Activated naive CD4-positive, alpha-beta T cell treated with anti-CD3 and anti-CD28 coated beads for 36 hours (primary cell): ENCODE results near the gene FUT8. TPM values are rescaled to one million over a fixed set of nuclear protein-coding genes. Genes with fewer than 3 reads are reported as not detected.

Experiments
- CTCF ChIA-PET: fragments of 350-600 bp; sonication (Branson Sonifier 250); formaldehyde crosslinking; loops from one replicate; lab custom pipeline; 2021; ENCODE audit warnings: antibody characterized with exemption; lab: Charles Lee
- DNase-seq: peaks from one replicate; pipeline ENCODE4 v3.0.0-alpha.2; 2020
- H3K27ac Mint-ChIP-seq: one replicate; pipeline ENCODE4 v1.8.0; 2021; ENCODE audit warnings: mild to moderate bottlenecking, mixed read lengths
- H3K27me3 Mint-ChIP-seq: one replicate; pipeline ENCODE4 v1.8.0; 2021; ENCODE audit warnings: low read depth, mixed read lengths
- H3K36me3 Mint-ChIP-seq: one replicate; pipeline ENCODE4 v1.8.0; 2021; ENCODE audit warnings: low read depth, mixed read lengths
- H3K4me1 Mint-ChIP-seq: one replicate; pipeline ENCODE4 v1.8.0; 2021; ENCODE audit warnings: low read depth, mixed read lengths
- H3K4me3 Mint-ChIP-seq: one replicate; pipeline ENCODE4 v1.8.0; 2021; ENCODE audit warnings: mild to moderate bottlenecking, moderate library complexity, mixed read lengths
- H3K9me3 Mint-ChIP-seq: one replicate; pipeline ENCODE4 v1.8.0; 2021; ENCODE audit warnings: mixed read lengths
- intact Hi-C: fragments of 100-400 bp; cut with micrococcal nuclease; formaldehyde crosslinking; loops from one replicate; pipeline ENCODE4 v1.15.1; 2023
- total RNA-seq, 2 experiments: library from RNA; stranded (reverse); gene quantifications; one replicate each; pipeline ENCODE4 v1.2.3, GENCODE V29; 2021

Gene FUT8
- total RNA-seq, 2 experiments from 2014 or later = 34.6 to 38.7 TPM

GRCh38 chr14:65745396-65746190 is 333.1 kb downstream of the FUT8 start:
- Mint-ChIP-seq H3K36me3 (peaks cover 18% of the 10 kb centered on the region), H3K27me3 (no peaks in the 10 kb centered on the region), H3K4me1 (no peaks in the 10 kb centered on the region), H3K27ac (no peak overlapping the region), H3K4me3 (no peak overlapping the region), H3K9me3 (no peaks in the 10 kb centered on the region)
- no peak for DNase-seq
- intact Hi-C loops = no loop called here
- CTCF ChIA-PET = interaction anchor here (0.6 to 1.9 kb wide), 2 partner anchors 14 to 79 kb away, joined by 3 to 5 read pairs; no protein-coding TSS in a partner anchor

GRCh38 chr14:65748796-65749195 is 336.3 kb downstream of the FUT8 start:
- H3K27ac Mint-ChIP-seq = no peak overlapping the region
- no peak for DNase-seq
- peaks cover 4% of the 10 kb centered on the region for H3K36me3 Mint-ChIP-seq
- no peaks in the 10 kb centered on the region for H3K27me3 Mint-ChIP-seq
- H3K4me1 Mint-ChIP-seq = no peaks in the 10 kb centered on the region
- no peaks in the 10 kb centered on the region for H3K9me3 Mint-ChIP-seq
- H3K4me3 Mint-ChIP-seq = no peak overlapping the region
- CTCF ChIA-PET = no interaction called here
- intact Hi-C loops = no loop called here

GRCh38 chr14:65749287-65749686 is 336.8 kb downstream of the FUT8 start:
- H3K9me3 Mint-ChIP-seq = no peaks in the 10 kb centered on the region
- no peak for DNase-seq
- intact Hi-C loops = no loop called here
- H3K4me1 Mint-ChIP-seq = no peaks in the 10 kb centered on the region
- H3K4me3 Mint-ChIP-seq = no peak overlapping the region
- no peaks in the 10 kb centered on the region for H3K27me3 Mint-ChIP-seq
- H3K27ac Mint-ChIP-seq = no peak overlapping the region
- peaks cover 4% of the 10 kb centered on the region for H3K36me3 Mint-ChIP-seq
- CTCF ChIA-PET = interaction anchor here (0.7 kb wide), 1 partner anchor 11 kb away, joined by 3 read pairs; no protein-coding TSS in a partner anchor

GRCh38 chr14:65750906-65751305 is 338.4 kb downstream of the FUT8 start:
- H3K4me3 Mint-ChIP-seq = no peak overlapping the region
- no peak overlapping the region for H3K27ac Mint-ChIP-seq
- H3K27me3 Mint-ChIP-seq = no peaks in the 10 kb centered on the region
- H3K36me3 Mint-ChIP-seq = peaks cover 4% of the 10 kb centered on the region
- no peaks in the 10 kb centered on the region for H3K4me1 Mint-ChIP-seq
- intact Hi-C loops = no loop called here
- CTCF ChIA-PET = no interaction called here
- H3K9me3 Mint-ChIP-seq = no peaks in the 10 kb centered on the region
- no peak for DNase-seq

GRCh38 chr14:65751510-65751909 is 339.0 kb downstream of the FUT8 start:
- CTCF ChIA-PET = interaction anchor here (0.9 kb wide), 1 partner anchor 336 kb away, joined by 3 read pairs; no protein-coding TSS in a partner anchor
- intact Hi-C loops = no loop called here
- peaks cover 4% of the 10 kb centered on the region for H3K36me3 Mint-ChIP-seq
- H3K27me3 Mint-ChIP-seq = no peaks in the 10 kb centered on the region
- H3K27ac Mint-ChIP-seq = no peak overlapping the region
- no peaks in the 10 kb centered on the region for H3K4me1 Mint-ChIP-seq
- H3K9me3 Mint-ChIP-seq = no peaks in the 10 kb centered on the region
- no peak for DNase-seq
- no peak overlapping the region for H3K4me3 Mint-ChIP-seq

- H3K27me3 Mint-ChIP-seq = no peaks in the 10 kb centered on the region
- CTCF ChIA-PET = no interaction called here
- no peak for DNase-seq
- no peak overlapping the region for H3K4me3 Mint-ChIP-seq
- intact Hi-C loops = no loop called here
- H3K27ac Mint-ChIP-seq = no peak overlapping the region
- H3K36me3 Mint-ChIP-seq = no peaks in the 10 kb centered on the region
- no peaks in the 10 kb centered on the region for H3K4me1 Mint-ChIP-seq
- no peaks in the 10 kb centered on the region for H3K9me3 Mint-ChIP-seq
These were observed 340.5 kb downstream of the FUT8 start for GRCh38 chr14:65753061-65753460.

GRCh38 chr14:65755331-65755730 is 342.8 kb downstream of the FUT8 start:
- CTCF ChIA-PET = no interaction called here
- H3K4me1 Mint-ChIP-seq = no peaks in the 10 kb centered on the region
- no peak overlapping the region for H3K27ac Mint-ChIP-seq
- H3K9me3 Mint-ChIP-seq = peaks cover 3% of the 10 kb centered on the region
- intact Hi-C loops = no loop called here
- H3K27me3 Mint-ChIP-seq = no peaks in the 10 kb centered on the region
- no peaks in the 10 kb centered on the region for H3K36me3 Mint-ChIP-seq
- no peak for DNase-seq
- no peak overlapping the region for H3K4me3 Mint-ChIP-seq

- H3K4me1 Mint-ChIP-seq = no peaks in the 10 kb centered on the region
- no peak overlapping the region for H3K4me3 Mint-ChIP-seq
- H3K27me3 Mint-ChIP-seq = no peaks in the 10 kb centered on the region
- CTCF ChIA-PET = interaction anchor here (0.9 kb wide), 1 partner anchor 67 kb away, joined by 4 read pairs; no protein-coding TSS in a partner anchor
- no peak for DNase-seq
- H3K27ac Mint-ChIP-seq = no peak overlapping the region
- H3K9me3 Mint-ChIP-seq = peaks cover 3% of the 10 kb centered on the region
- H3K36me3 Mint-ChIP-seq = no peaks in the 10 kb centered on the region
- intact Hi-C loops = no loop called here
These were observed 344.4 kb downstream of the FUT8 start for GRCh38 chr14:65756880-65757279.

GRCh38 chr14:65769151-65769550 is 356.6 kb downstream of the FUT8 start:
- no peaks in the 10 kb centered on the region for H3K9me3 Mint-ChIP-seq
- intact Hi-C loops = no loop called here
- DNase-seq = no peak
- H3K27me3 Mint-ChIP-seq = no peaks in the 10 kb centered on the region
- no peak overlapping the region for H3K27ac Mint-ChIP-seq
- CTCF ChIA-PET = no interaction called here
- no peaks in the 10 kb centered on the region for H3K4me1 Mint-ChIP-seq
- H3K4me3 Mint-ChIP-seq = no peak overlapping the region
- no peaks in the 10 kb centered on the region for H3K36me3 Mint-ChIP-seq

- Mint-ChIP-seq H3K27ac (no peak overlapping the region), H3K4me3 (no peak overlapping the region), H3K27me3 (no peaks in the 10 kb centered on the region), H3K9me3 (no peaks in the 10 kb centered on the region), H3K36me3 (no peaks in the 10 kb centered on the region), H3K4me1 (no peaks in the 10 kb centered on the region)
- intact Hi-C loops = no loop called here
- DNase-seq = no peak
- CTCF ChIA-PET = no interaction called here
These were observed 358.2 kb downstream of the FUT8 start for GRCh38 chr14:65770681-65771080.

GRCh38 chr14:65771271-65771670 is 358.7 kb downstream of the FUT8 start:
- CTCF ChIA-PET = no interaction called here
- H3K27ac Mint-ChIP-seq = no peak overlapping the region

GRCh38 chr14:65772466-65772865 is 359.9 kb downstream of the FUT8 start:
- no peaks in the 10 kb centered on the region for H3K9me3 Mint-ChIP-seq
- no peak overlapping the region for H3K4me3 Mint-ChIP-seq
- no peak for DNase-seq
- CTCF ChIA-PET = interaction anchor here (0.6 to 1.6 kb wide), 3 partner anchors 150 to 384 kb away, joined by 4 to 5 read pairs (median 4); no protein-coding TSS in a partner anchor
- no peaks in the 10 kb centered on the region for H3K4me1 Mint-ChIP-seq
- no peaks in the 10 kb centered on the region for H3K36me3 Mint-ChIP-seq
- no peaks in the 10 kb centered on the region for H3K27me3 Mint-ChIP-seq
- no peak overlapping the region for H3K27ac Mint-ChIP-seq
- intact Hi-C loops = no loop called here

More at GRCh38 chr14:65771271-65771670, 358.7 kb downstream of the FUT8 start:
- Mint-ChIP-seq H3K9me3 (no peaks in the 10 kb centered on the region), H3K4me1 (no peaks in the 10 kb centered on the region), H3K4me3 (no peak overlapping the region), H3K27me3 (no peaks in the 10 kb centered on the region), H3K36me3 (no peaks in the 10 kb centered on the region)
- intact Hi-C loops = no loop called here
- no peak for DNase-seq
